Measurements from ENCODE around the gene RBM20. TPM values are rescaled to one million over a fixed set of nuclear protein-coding genes. Genes with fewer than 3 reads are reported as not detected.

Gene RBM20
- polyA plus RNA-seq, 1 donor (not counting 4 experiments of a cell fraction or from before 2014, with no cell fraction given), result 0.01 TPM

- Histone ChIP-seq H3K27ac (ENCODE audit: control insufficient read depth, insufficient read depth, low read length) (no peak overlapping the region), H3K9me1 (ENCODE audit: control insufficient read depth, extremely low read depth, insufficient read depth, low read length) (no peaks in the 10 kb centered on the region), H4K20me1 (ENCODE audit: control insufficient read depth, extremely low read depth, insufficient read depth, low read length) (no peaks in the 10 kb centered on the region), H3K4me3 (ENCODE audit: control insufficient read depth in 2 of 3, extremely low read depth in 1 of 3, insufficient read depth in 2 of 3, low read depth in 1 of 3, low read length in 3 of 3) (no peak overlapping the region), H3K4me1 (ENCODE audit: control insufficient read depth, extremely low read depth, insufficient read depth, low read length) (peaks cover 10% of the 10 kb centered on the region), H3K9me3 (ENCODE audit: control insufficient read depth, low read depth, low read length) (no peaks in the 10 kb centered on the region), H3K9ac (ENCODE audit: control insufficient read depth, extremely low read depth, insufficient read depth, low read length) (no peak overlapping the region), H2AFZ (ENCODE audit: control insufficient read depth, low read length) (no peak overlapping the region), H3K4me2 (ENCODE audit: control insufficient read depth, extremely low read depth, insufficient read depth, low read depth, low read length) (no peak overlapping the region), H3K79me2 (ENCODE audit: control insufficient read depth, insufficient read depth, low read length) (no peaks in the 10 kb centered on the region), H3K36me3 (ENCODE audit: control insufficient read depth in 2 of 2, extremely low read depth in 1 of 2, insufficient read depth in 2 of 2, low read length in 2 of 2) (no peaks in the 10 kb centered on the region), H3K27me3 (ENCODE audit: control insufficient read depth, extremely low read depth, insufficient read depth, low read length) (no peaks in the 10 kb centered on the region)
- DNase-seq (ENCODE audit: low read depth, low spot score) (no peak), FAIRE-seq (no peak)
- dilution Hi-C loops (cut with MboI; ENCODE audit: extremely low pct_ligation_motif_present, low sequenced_read_pairs), result no loop called here
- TF ChIP-seq EZH2 (IDR thresholded peaks at IDR 0.05; ENCODE audit: low read length) (no peak), CTCF (optimal IDR thresholded peaks at IDR 0.05 in 1 of 3, IDR thresholded peaks at IDR 0.05 in 1 of 3, conservative IDR thresholded peaks at IDR 0.05 in 1 of 3; ENCODE audit: extremely low read depth in 1 of 3, insufficient read depth in 2 of 3, low read length in 3 of 3) (no peak)
Observed at GRCh38 chr10:110772454-110773025, 128.4 kb downstream of the RBM20 start.

- FAIRE-seq, result no peak
- Histone ChIP-seq H2AFZ (ENCODE audit: control insufficient read depth, low read length) (no peak overlapping the region), H3K4me2 (ENCODE audit: control insufficient read depth, extremely low read depth, insufficient read depth, low read depth, low read length) (no peak overlapping the region), H3K4me1 (ENCODE audit: control insufficient read depth, extremely low read depth, insufficient read depth, low read length) (peaks cover 10% of the 10 kb centered on the region), H3K27ac (ENCODE audit: control insufficient read depth, insufficient read depth, low read length) (no peak overlapping the region), H3K27me3 (ENCODE audit: control insufficient read depth, extremely low read depth, insufficient read depth, low read length) (peaks cover 6% of the 10 kb centered on the region), H3K4me3 (ENCODE audit: control insufficient read depth in 2 of 3, extremely low read depth in 1 of 3, insufficient read depth in 2 of 3, low read depth in 1 of 3, low read length in 3 of 3) (no peak overlapping the region), H3K36me3 (ENCODE audit: control insufficient read depth in 2 of 2, extremely low read depth in 1 of 2, insufficient read depth in 2 of 2, low read length in 2 of 2) (no peaks in the 10 kb centered on the region), H3K9me3 (ENCODE audit: control insufficient read depth, low read depth, low read length) (no peaks in the 10 kb centered on the region), H3K9me1 (ENCODE audit: control insufficient read depth, extremely low read depth, insufficient read depth, low read length) (no peaks in the 10 kb centered on the region), H3K9ac (ENCODE audit: control insufficient read depth, extremely low read depth, insufficient read depth, low read length) (no peak overlapping the region), H4K20me1 (ENCODE audit: control insufficient read depth, extremely low read depth, insufficient read depth, low read length) (no peaks in the 10 kb centered on the region), H3K79me2 (ENCODE audit: control insufficient read depth, insufficient read depth, low read length) (no peaks in the 10 kb centered on the region)
- dilution Hi-C loops (cut with MboI; ENCODE audit: extremely low pct_ligation_motif_present, low sequenced_read_pairs), result no loop called here
- DNase-seq (ENCODE audit: low read depth, low spot score), result no peak
- TF ChIP-seq EZH2 (IDR thresholded peaks at IDR 0.05; ENCODE audit: low read length) (no peak), CTCF (optimal IDR thresholded peaks at IDR 0.05 in 1 of 3, IDR thresholded peaks at IDR 0.05 in 1 of 3, conservative IDR thresholded peaks at IDR 0.05 in 1 of 3; ENCODE audit: extremely low read depth in 1 of 3, insufficient read depth in 2 of 3, low read length in 3 of 3) (no peak)
Observed at GRCh38 chr10:110773693-110774068, 129.5 kb downstream of the RBM20 start.

Data from keratinocyte (primary cell).